ENCODE results near the gene PPP1R7. TPM values are rescaled to one million over a fixed set of nuclear protein-coding genes. Genes with fewer than 3 reads are reported as not detected.

Gene PPP1R7
- total and polyA plus RNA-seq, 8 donors: 61.6 to 80.0 (median 71.3) TPM

DNA sequence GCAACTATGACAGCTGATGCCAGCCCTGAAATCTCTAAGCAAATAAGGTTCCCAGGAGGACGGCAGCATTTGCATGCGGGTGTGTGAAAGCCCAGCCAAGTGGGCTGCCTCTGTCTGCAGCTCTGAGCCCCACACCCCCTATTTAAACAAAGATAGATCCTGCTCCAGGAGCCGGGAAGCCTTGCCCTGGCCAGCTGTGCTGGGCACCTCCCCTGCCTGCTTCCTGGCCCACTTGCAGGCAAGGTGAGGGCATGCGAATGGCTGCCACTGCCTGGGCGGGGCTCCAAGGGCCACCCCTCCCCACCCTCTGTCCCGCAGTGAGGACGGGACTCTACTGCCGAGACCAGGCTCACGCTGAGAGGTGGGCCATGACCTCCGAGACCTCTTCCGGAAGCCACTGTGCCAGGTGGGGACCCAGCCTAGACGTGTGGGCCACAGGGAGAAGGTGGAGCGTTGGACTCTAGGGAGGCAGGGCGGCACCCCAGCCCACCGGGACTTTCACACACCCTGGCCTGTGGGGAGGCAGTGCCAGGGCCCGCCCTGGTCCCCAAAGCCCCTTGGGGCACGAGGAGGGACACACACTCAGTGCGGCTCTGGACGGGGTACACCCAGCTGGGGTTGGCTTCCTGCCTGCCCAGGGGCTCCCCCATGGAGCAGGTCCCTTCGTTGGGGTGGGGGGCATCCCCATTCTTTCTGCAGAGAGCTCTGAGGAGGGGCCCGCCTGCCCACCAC, 38.3 kb downstream of the PPP1R7 start, which contains the start of gene ANO7:
Gene ANO7, plus strand, starts transcription at position 317 of the 732 bp plus-strand sequence. CDS start 1,387 bp downstream, outside the sequence.
- H3K27ac ChIP-seq: no peak within 1 kb of the TSS
- no peaks in the 10 kb centered on the region for H3K4me1 ChIP-seq
- intact Hi-C loops (cut with DNase I): no loop called here
- DNase-seq (no peak), ATAC-seq (peak; percentile 75)
- no peak for TF ChIP-seq CTCF (IDR thresholded peaks at IDR 0.05)
- no peaks in the 10 kb centered on the region for H3K27me3 ChIP-seq
- no peaks in the 10 kb centered on the region for H3K9me3 ChIP-seq
- no peak within 1 kb of the TSS for H3K4me3 ChIP-seq
- peaks cover 0 to 4% of the 10 kb centered on the region in 2 donors for H3K36me3 ChIP-seq

GRCh38 chr2:241189093-241189855, 39.0 kb downstream of the PPP1R7 start:
- no peak overlapping the region for H3K27ac ChIP-seq
- no peaks in the 10 kb centered on the region for H3K4me1 ChIP-seq
- H3K4me3 ChIP-seq: no peak overlapping the region
- H3K27me3 ChIP-seq: no peaks in the 10 kb centered on the region
- H3K36me3 ChIP-seq: no peaks in the 10 kb centered on the region
- no peak for TF ChIP-seq CTCF (IDR thresholded peaks at IDR 0.05)
- no peak for DNase-seq
- ATAC-seq: no peak
- intact Hi-C loops (cut with DNase I): no loop called here
- no peaks in the 10 kb centered on the region for H3K9me3 ChIP-seq

- TF ChIP-seq CTCF (IDR thresholded peaks at IDR 0.05): no peak
- Histone ChIP-seq H3K27me3 (no peaks in the 10 kb centered on the region), H3K9me3 (no peaks in the 10 kb centered on the region), H3K4me3 (no peak overlapping the region), H3K36me3 (no peaks in the 10 kb centered on the region), H3K4me1 (no peaks in the 10 kb centered on the region), H3K27ac (no peak overlapping the region)
- DNase-seq (no peak), ATAC-seq (no peak)
- intact Hi-C loops (cut with DNase I): no loop called here
Measured at GRCh38 chr2:241189856-241190201, 39.6 kb downstream of the PPP1R7 start.

DNA sequence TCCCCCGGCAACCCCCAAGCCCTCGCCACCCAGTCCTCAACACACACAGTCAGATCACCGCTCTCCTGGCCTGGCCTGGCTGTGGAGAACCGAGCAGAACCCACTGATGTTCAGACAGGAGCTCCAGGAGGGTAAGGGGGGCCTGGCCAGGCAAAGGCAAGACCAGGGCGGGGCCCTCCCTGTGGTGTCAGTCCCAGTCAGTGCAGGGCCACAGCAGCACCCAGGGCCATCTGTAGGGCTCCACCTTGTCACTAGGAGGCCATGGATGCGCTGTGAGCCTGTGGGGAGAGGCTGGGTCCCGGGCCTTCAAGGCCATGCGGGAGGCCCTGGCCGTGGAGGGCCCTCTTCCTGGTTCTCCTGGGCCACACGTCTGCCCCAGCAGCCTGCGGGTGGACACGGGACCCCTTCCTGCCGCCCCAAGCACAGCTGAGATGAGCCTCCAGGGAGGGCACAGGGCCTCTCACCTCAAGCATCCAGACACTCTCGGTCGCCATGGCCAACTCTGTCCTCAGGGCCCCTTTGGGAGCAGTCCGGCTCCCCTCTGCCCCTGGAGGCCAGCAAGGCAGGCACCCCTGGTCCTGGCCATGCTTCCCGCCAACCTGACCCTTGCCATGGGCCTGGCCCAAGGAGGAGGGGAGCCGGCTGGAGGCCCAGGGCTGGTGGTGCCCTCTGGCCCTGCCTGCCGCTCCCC, 40.2 kb downstream of the PPP1R7 start:
- Histone ChIP-seq H3K27me3 (no peaks in the 10 kb centered on the region), H3K9me3 (no peaks in the 10 kb centered on the region), H3K4me1 (no peaks in the 10 kb centered on the region), H3K27ac (no peak overlapping the region), H3K36me3 (no peaks in the 10 kb centered on the region), H3K4me3 (no peak overlapping the region)
- no peak for TF ChIP-seq CTCF (IDR thresholded peaks at IDR 0.05)
- intact Hi-C loops (cut with DNase I): no loop called here
- no peak for ATAC-seq
- DNase-seq: peak in 1 of 4 donors; percentile 71

DNA sequence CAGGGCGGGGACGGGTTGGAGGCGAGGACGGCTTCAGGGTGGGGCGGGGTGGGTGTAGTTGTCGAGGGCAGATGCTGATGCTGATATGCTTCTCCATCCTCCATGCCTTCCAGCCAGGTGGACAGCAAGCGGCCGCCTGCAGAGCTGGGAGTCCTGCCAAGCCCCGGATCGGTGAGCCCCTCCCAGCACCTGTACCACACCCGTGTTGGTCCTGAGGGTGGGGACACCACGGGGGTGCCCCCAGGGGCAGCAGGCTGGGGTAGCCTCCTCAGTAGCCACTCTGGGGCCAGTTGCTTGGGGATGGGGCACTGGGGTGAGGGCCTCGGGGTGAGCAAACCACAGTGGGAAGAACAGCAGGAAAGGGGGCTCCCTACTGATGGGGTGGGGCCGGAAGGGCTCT, 40.8 kb downstream of the PPP1R7 start:
- DNase-seq (no peak), ATAC-seq (no peak)
- intact Hi-C loops (cut with DNase I): no loop called here
- no peak for TF ChIP-seq CTCF (IDR thresholded peaks at IDR 0.05)
- Histone ChIP-seq H3K9me3 (no peaks in the 10 kb centered on the region), H3K27me3 (no peaks in the 10 kb centered on the region), H3K4me3 (no peak overlapping the region), H3K4me1 (no peaks in the 10 kb centered on the region), H3K36me3 (no peaks in the 10 kb centered on the region), H3K27ac (no peak overlapping the region)

All from left lung (tissue), 10 donors.